Esophagus (tissue), 2 donors: ENCODE data around the gene CFAP410. TPM values are rescaled to one million over a fixed set of nuclear protein-coding genes. Genes with fewer than 3 reads are reported as not detected.

Experiments
- H3K27ac ChIP-seq, 2 donors: one replicate each; pipeline ENCODE4 v1.5.1; 2013; ENCODE audit warnings: low read depth in 2 of 2, mild to moderate bottlenecking in 2 of 2, inconsistent platforms in 1 of 2, low read length in 1 of 2, moderate library complexity in 1 of 2
- H3K27me3 ChIP-seq, 2 donors: one replicate each; pipeline ENCODE4 v1.6.1; 2013; ENCODE audit warnings: low read length in 2 of 2, control low read depth in 1 of 2, mild to moderate bottlenecking in 1 of 2; ENCODE audit not compliant: insufficient read depth in 2 of 2, control insufficient read depth in 1 of 2
- H3K36me3 ChIP-seq, 2 donors: one replicate each; pipeline ENCODE4 v1.6.1; 2013; ENCODE audit warnings: low read length in 1 of 2; ENCODE audit not compliant: control insufficient read depth in 2 of 2, insufficient read depth in 2 of 2
- H3K4me1 ChIP-seq, 2 donors: one replicate each; pipeline ENCODE4 v1.6.1; 2013; ENCODE audit warnings: low read length in 1 of 2; ENCODE audit not compliant: control insufficient read depth in 2 of 2, insufficient read depth in 2 of 2
- H3K4me3 ChIP-seq, 2 donors: one replicate each; pipeline ENCODE4 v1.5.1; 2013; ENCODE audit warnings: low read length in 2 of 2, mild to moderate bottlenecking in 2 of 2, low read depth in 1 of 2, moderate library complexity in 1 of 2
- H3K9me3 ChIP-seq, 2 donors: one replicate each; pipeline ENCODE4 v1.6.1; 2013; ENCODE audit warnings: mild to moderate bottlenecking in 2 of 2, low read depth in 1 of 2, low read length in 1 of 2, moderate library complexity in 1 of 2; ENCODE audit not compliant: control insufficient read depth in 2 of 2, insufficient read depth in 1 of 2
- WGBS, 2 donors: extraction: QIAGEN DNeasy Blood & Tissue Kit; methylation state at CpG; one replicate each; pipeline ENCODE4 v1.1.7; 2013; 5-methylcytosine and 5-hydroxymethylcytosine counted together
- polyA plus RNA-seq, 2 donors: library from polyadenylated mRNA; stranded (reverse); fragments of 200-250 nt; gene quantifications; one replicate each; pipeline ENCODE4 v1.2.3, GENCODE V29; 2013
- donor health status: healthy with polysubstance abuse.
- donor health status: Bipolar disorder and iron deficiency.

CFAP410 gene
- polyA plus RNA-seq, 2 donors: 13.9 to 19.1 TPM

GRCh38 chr21:44313451-44313850, 25.7 kb downstream of the CFAP410 start:
- Histone ChIP-seq H3K4me1 (no peaks in the 10 kb centered on the region), H3K9me3 (no peaks in the 10 kb centered on the region), H3K4me3 (no peak overlapping the region), H3K27me3 (no peaks in the 10 kb centered on the region), H3K36me3 (peaks cover 13 to 78% of the 10 kb centered on the region in 2 donors), H3K27ac (no peak overlapping the region)
- 82 to 86% methylated on average over 13 of the region's 13 CpGs for WGBS, 2 donors

DNA sequence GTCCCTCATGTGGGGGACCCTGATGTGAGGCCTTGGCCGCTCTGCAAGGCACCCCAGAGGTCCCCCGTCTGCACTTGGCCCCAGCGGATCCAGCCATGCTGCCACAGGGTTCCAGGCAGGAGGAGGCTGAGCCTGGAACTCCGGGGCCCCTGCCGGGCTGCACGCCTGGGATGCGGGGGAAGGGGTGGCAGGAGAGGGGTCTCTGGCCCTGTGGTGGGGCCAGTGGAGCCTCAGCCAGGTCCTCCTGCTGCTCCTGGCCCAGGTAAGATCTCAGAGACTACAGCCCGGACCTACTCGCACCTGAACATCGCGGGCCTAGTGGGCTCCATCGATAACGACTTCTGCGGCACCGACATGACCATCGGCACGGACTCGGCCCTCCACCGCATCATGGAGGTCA, 26.5 kb downstream of the CFAP410 start:
- WGBS, 2 donors: 95% methylated on average over 19 of the region's 19 CpGs

GRCh38 chr21:44312089-44312488, 27.1 kb downstream of the CFAP410 start:
- H3K4me3 ChIP-seq: no peak overlapping the region
- H3K27me3 ChIP-seq: no peaks in the 10 kb centered on the region
- no peaks in the 10 kb centered on the region for H3K9me3 ChIP-seq
- H3K4me1 ChIP-seq: no peaks in the 10 kb centered on the region
- 74 to 90% methylated on average over 22 of the region's 22 CpGs for WGBS, 2 donors
- peaks cover 13 to 68% of the 10 kb centered on the region in 2 donors for H3K36me3 ChIP-seq
- H3K27ac ChIP-seq: no peak overlapping the region

More for the DNA sequence above, 26.5 kb downstream of the CFAP410 start:
- Histone ChIP-seq H3K4me3 (no peak overlapping the region), H3K27me3 (no peaks in the 10 kb centered on the region), H3K27ac (no peak overlapping the region), H3K9me3 (no peaks in the 10 kb centered on the region), H3K36me3 (peaks cover 13 to 71% of the 10 kb centered on the region in 2 donors), H3K4me1 (no peaks in the 10 kb centered on the region)

DNA sequence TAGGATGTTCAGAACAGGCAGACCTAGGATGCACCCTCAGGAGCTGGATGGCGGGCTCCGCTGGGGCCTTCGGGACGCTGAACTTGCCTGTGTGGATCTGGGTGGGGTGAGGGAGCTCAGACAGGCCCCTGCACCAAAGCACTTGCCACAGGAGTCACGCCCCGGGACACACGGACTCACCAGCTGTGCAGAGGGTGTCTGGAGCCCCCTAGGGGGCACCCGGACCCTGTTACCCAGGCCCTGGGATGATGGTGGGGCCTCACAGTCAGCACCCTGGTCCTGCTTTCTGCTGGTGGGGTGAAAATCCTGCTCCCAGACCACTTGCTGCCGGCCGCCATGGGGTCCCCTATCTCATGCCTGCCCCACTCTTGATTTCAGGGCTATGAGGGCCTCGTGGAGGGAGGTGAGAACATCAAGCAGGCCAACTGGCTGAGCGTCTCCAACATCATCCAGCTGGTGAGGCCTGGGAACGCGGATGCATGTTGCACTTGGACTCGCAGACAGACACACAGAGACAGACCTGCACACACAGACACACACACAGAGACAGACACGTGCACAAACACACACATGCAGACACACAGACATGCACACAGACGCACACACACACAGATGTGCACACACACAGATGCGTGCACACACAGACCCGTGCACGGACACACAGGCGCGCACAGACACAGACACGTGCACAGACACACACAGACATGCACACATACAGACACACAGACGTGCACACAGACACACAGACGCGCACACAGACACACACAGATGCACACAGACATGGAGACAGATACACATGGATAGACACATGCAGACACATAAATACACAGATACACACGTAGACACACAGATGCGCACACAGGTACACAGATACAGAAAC, 28.3 kb downstream of the CFAP410 start:
- peaks cover 9 to 64% of the 10 kb centered on the region in 2 donors for H3K36me3 ChIP-seq
- 91 to 93% methylated on average over 28 of the region's 28 CpGs for WGBS, 2 donors
- no peak overlapping the region for H3K27ac ChIP-seq
- no peaks in the 10 kb centered on the region for H3K4me1 ChIP-seq
- no peak overlapping the region for H3K4me3 ChIP-seq
- H3K27me3 ChIP-seq: no peaks in the 10 kb centered on the region
- H3K9me3 ChIP-seq: no peaks in the 10 kb centered on the region

DNA sequence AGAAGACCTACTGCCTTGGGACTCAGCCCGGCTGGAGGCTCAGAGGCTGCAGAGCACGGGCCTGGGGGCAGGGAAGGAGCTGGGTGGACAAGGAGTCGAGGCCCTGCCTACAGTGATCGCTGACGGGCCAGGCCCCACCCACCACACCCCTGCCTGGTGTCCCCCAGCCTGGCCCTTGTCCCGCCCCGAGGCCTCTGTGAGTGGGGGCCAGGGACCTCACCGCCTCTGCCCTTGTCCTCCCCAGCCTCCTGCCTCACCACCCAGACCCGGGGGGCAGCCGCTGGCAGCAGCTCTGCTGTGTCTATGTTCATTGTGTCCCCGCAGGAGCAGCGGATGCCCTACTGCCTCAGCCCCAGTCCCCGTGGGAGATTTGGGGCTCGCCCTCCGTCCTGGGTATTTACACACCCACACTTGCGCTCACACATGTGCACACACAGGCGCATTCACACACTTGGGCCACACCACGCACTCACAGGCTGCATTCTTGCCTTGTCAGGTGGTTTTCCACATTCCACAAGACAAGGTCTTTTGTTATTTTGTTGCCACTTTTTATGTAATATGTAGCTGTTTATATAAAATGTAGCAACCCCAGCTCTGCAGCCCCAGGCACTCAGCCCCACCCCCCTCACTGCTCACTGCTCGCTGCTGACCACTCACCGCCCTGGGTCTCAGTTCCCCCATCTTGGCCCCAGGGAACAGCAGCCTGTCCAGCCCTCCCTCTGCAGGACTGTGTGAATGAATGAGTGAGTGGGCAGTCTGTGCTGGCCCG, 32.1 kb downstream of the CFAP410 start:
- Histone ChIP-seq H3K4me1 (peaks cover 0 to 16% of the 10 kb centered on the region in 2 donors), H3K27ac (no peak overlapping the region), H3K36me3 (peaks cover 5 to 44% of the 10 kb centered on the region in 2 donors), H3K9me3 (no peaks in the 10 kb centered on the region), H3K27me3 (no peaks in the 10 kb centered on the region), H3K4me3 (no peak overlapping the region)
- WGBS, 2 donors: 79 to 80% methylated on average over 17 to 21 of the region's 21 CpGs

DNA sequence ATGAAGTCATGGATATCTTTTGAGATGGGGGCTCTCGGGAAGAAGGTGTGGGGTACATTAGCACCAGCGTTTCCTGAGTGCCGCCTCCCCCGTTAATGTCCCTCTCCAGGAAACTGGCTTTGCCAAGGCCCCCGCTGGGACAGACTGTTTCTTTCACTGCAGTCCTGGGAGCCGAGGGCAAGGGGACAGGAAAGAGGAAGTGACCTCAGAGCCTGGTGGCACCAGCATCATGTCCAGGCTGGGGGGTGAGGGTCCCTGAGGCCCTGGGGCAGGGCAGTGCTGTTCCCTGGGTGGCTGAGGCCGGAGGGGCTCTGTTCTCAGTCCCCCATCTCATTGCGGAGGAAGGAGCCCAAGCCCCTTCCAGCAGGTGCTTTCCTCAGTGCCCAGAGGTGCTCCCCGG, 33.5 kb downstream of the CFAP410 start:
- Histone ChIP-seq H3K27ac (no peak overlapping the region), H3K4me1 (peaks cover 7 to 30% of the 10 kb centered on the region in 2 donors), H3K9me3 (no peaks in the 10 kb centered on the region), H3K4me3 (no peak overlapping the region), H3K27me3 (no peaks in the 10 kb centered on the region), H3K36me3 (peaks cover 0 to 33% of the 10 kb centered on the region in 2 donors)
- WGBS, 2 donors: 84% methylated on average over 9 of the region's 9 CpGs

DNA sequence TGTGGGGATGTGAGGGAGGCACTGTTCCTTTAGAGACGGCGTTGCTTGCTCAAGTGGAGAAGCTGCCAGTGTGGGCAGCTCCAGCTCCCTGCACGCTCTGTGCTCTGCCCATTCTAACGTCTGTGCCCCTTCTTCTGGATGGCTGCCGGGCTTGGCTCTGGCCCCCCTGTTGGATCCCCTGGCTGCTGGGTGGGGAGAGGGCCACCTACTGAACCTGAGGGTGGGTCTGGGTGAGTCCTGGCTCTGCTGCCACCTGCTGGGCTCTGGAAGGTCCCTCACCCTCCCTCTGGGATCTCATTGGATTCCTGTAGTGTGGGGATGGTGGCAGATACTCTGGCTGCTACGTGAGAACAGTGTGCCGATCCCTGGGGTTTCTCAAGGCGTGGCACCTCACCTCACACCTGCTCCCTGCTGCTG, 34.3 kb downstream of the CFAP410 start:
- H3K4me1 ChIP-seq: peaks cover 7 to 31% of the 10 kb centered on the region in 2 donors
- H3K27ac ChIP-seq: no peak overlapping the region

DNA sequence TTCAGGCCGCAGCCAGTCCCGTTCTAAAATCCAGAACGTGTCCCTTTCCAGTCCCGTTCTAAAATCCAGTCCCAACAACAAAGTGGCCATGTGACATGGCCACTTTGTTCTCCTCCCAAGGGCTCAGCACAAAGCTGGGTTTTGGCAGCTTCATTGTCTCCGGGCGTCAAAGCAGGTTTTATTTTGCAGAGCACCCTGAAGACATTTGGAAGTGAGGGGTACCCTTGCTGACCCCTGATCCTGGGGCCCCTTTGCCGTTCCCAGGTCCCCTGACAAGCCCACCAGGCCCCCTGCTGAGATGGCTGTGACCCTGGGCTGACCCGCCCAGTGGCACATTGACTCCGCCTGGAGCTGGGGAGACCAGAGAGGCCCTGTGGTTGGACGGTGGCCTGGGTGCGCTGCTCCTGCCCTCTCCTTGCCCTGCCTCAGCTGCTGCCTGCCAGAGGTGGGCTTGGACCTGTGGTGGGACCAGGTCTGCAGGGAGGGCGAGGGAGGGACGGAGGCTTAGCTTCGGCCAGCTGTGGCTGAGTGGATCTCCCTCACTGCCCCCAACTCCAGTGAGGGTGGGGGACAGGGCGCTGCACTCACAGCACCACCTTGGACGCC, 35.1 kb downstream of the CFAP410 start:
- peaks cover 0 to 23% of the 10 kb centered on the region in 2 donors for H3K36me3 ChIP-seq
- no peak overlapping the region for H3K27ac ChIP-seq
- H3K4me1 ChIP-seq: peaks cover 7 to 31% of the 10 kb centered on the region in 2 donors
- H3K4me3 ChIP-seq: no peak overlapping the region
- H3K9me3 ChIP-seq: no peaks in the 10 kb centered on the region
- H3K27me3 ChIP-seq: no peaks in the 10 kb centered on the region
- WGBS, 2 donors: 66 to 74% methylated on average over 16 of the region's 16 CpGs

More for the DNA sequence above, 34.3 kb downstream of the CFAP410 start:
- WGBS, 2 donors: 50 to 52% methylated on average over 8 of the region's 8 CpGs
- Histone ChIP-seq H3K4me3 (no peak overlapping the region), H3K27me3 (no peaks in the 10 kb centered on the region), H3K9me3 (no peaks in the 10 kb centered on the region), H3K36me3 (peaks cover 0 to 27% of the 10 kb centered on the region in 2 donors)

- no peaks in the 10 kb centered on the region for H3K9me3 ChIP-seq
- WGBS, 2 donors: 62 to 77% methylated on average over 12 of the region's 12 CpGs
- peaks cover 7 to 31% of the 10 kb centered on the region in 2 donors for H3K4me1 ChIP-seq
- H3K27ac ChIP-seq: no peak overlapping the region
- no peak overlapping the region for H3K4me3 ChIP-seq
- H3K27me3 ChIP-seq: no peaks in the 10 kb centered on the region
- peaks cover 0 to 23% of the 10 kb centered on the region in 2 donors for H3K36me3 ChIP-seq
Observed at GRCh38 chr21:44303490-44303981, 35.7 kb downstream of the CFAP410 start.
